ENCODE results near the gene GCH1. TPM values are rescaled to one million over a fixed set of nuclear protein-coding genes. Genes with fewer than 3 reads are reported as not detected.
A peak's percentile ranks its signal among the peaks of the same experiment; 100 is the strongest.
"Not testable (repeated sequence)": the region's sequence is repeated elsewhere in the genome, so short reads cannot be mapped to it uniquely, and the experiment has no call there.

GCH1 gene
- total RNA-seq, 1 donor from 2014 or later = 10.4 TPM

GRCh38 chr14:54908973-54909372 lies 6.3 kb upstream of the GCH1 start:
- DNase-seq (ENCODE audit: low spot score) = not testable (repeated sequence)

- DNase-seq (ENCODE audit: low spot score) = no peak
Observed at GRCh38 chr14:54908190-54908589, 5.6 kb upstream of the GCH1 start.

- DNase-seq (ENCODE audit: low spot score) = no peak
Observed at GRCh38 chr14:54906075-54906474, 3.4 kb upstream of the GCH1 start.

GRCh38 chr14:54902143-54902520 lies 494 bp downstream of the GCH1 start:
- peak; percentile 92 for DNase-seq (ENCODE audit: low spot score)

GRCh38 chr14:54901380-54902142 lies 1.1 kb downstream of the GCH1 start:
- DNase-seq (ENCODE audit: low spot score) = no peak

GRCh38 chr14:54899573-54899972 lies 3.1 kb downstream of the GCH1 start:
- DNase-seq (ENCODE audit: low spot score) = no peak

GRCh38 chr14:54897809-54898555 lies 4.6 kb downstream of the GCH1 start:
- not testable (repeated sequence) for DNase-seq (ENCODE audit: low spot score)

GRCh38 chr14:54895683-54896082 lies 6.9 kb downstream of the GCH1 start:
- DNase-seq (ENCODE audit: low spot score) = no peak

- DNase-seq (ENCODE audit: low spot score) = no peak
Observed at GRCh38 chr14:54894995-54895394, 7.6 kb downstream of the GCH1 start.

GRCh38 chr14:54893151-54893760 lies 9.4 kb downstream of the GCH1 start:
- DNase-seq (ENCODE audit: low spot score) = no peak

GRCh38 chr14:54891471-54892245 lies 11.0 kb downstream of the GCH1 start:
- no peak for DNase-seq (ENCODE audit: low spot score)

GRCh38 chr14:54890788-54891187 lies 11.8 kb downstream of the GCH1 start:
- no peak for DNase-seq (ENCODE audit: low spot score)

GRCh38 chr14:54889919-54890318 lies 12.7 kb downstream of the GCH1 start:
- DNase-seq (ENCODE audit: low spot score) = no peak

GRCh38 chr14:54882521-54882920 lies 20.1 kb downstream of the GCH1 start:
- no peak for DNase-seq (ENCODE audit: low spot score)

GRCh38 chr14:54881761-54882401 lies 20.7 kb downstream of the GCH1 start:
- no peak for DNase-seq (ENCODE audit: low spot score)

GRCh38 chr14:54881235-54881760 lies 21.3 kb downstream of the GCH1 start:
- no peak for DNase-seq (ENCODE audit: low spot score)

- DNase-seq (ENCODE audit: low spot score) = no peak
Observed at GRCh38 chr14:54877703-54878021, 25.0 kb downstream of the GCH1 start.

- DNase-seq (ENCODE audit: low spot score) = no peak
Observed at GRCh38 chr14:54877015-54877702, 25.5 kb downstream of the GCH1 start.

- DNase-seq (ENCODE audit: low spot score) = not testable (repeated sequence)
Observed at GRCh38 chr14:54875648-54876047, 27.0 kb downstream of the GCH1 start.
